ENCODE results near the gene ATP2A3. TPM values are rescaled to one million over a fixed set of nuclear protein-coding genes. Genes with fewer than 3 reads are reported as not detected.

Gene ATP2A3
- total RNA-seq, 1 donor = 2.3 TPM

DNA sequence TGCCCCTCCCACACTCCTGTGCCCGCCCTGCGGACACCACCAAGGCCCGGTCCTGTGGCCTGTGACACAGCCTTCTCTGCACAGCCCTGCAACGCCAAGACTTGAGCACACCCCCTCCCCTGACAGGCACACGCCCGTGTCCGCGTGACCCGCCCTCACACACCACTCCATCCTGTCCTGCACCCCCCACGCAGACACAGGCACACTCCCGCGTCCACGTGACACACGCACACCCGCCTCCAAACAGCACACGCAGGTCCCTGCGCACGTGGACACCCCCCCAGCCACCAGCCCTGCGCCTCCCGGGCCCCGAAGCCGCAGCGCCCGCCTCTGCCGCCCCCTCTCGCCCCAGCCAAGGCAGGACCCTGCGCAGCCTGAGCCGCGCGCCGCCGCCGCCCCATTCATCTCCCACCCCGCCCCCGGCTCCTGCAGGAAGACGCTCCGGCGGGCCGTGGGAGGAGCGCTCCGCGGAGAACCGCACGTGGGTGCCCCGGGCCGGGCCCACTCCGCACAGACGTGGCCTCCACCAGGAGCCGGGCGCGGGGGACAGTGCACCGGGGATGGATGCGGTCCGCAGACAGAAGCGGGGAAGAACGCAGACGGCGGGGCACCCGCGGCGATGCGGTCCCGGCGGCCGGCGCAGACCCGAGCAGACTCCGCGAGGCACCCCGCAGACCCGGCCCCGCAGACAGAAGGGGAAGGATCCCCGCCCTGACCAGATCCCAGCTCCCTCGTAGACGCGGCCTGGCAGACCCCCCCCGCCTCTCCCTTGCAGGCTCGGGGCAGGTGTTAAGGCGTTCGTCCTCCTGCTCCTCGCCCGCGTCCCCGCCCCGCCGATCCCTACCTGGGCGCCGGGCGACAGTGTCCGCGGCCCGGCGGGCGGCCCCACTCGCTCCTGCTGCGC lies 71.9 kb downstream of the ATP2A3 start:
- peak overlapping the region; percentile 71 for H3K4me3 ChIP-seq (ENCODE audit: low read depth, low read length)
- DNase-seq (ENCODE audit: low read depth) = peak; percentile 68
- TF ChIP-seq, protein P1, sequence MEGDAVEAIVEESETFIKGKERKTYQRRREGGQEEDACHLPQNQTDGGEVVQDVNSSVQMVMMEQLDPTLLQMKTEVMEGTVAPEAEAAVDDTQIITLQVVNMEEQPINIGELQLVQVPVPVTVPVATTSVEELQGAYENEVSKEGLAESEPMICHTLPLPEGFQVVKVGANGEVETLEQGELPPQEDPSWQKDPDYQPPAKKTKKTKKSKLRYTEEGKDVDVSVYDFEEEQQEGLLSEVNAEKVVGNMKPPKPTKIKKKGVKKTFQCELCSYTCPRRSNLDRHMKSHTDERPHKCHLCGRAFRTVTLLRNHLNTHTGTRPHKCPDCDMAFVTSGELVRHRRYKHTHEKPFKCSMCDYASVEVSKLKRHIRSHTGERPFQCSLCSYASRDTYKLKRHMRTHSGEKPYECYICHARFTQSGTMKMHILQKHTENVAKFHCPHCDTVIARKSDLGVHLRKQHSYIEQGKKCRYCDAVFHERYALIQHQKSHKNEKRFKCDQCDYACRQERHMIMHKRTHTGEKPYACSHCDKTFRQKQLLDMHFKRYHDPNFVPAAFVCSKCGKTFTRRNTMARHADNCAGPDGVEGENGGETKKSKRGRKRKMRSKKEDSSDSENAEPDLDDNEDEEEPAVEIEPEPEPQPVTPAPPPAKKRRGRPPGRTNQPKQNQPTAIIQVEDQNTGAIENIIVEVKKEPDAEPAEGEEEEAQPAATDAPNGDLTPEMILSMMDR (IDR thresholded peaks at IDR 0.05; ENCODE audit: insufficient read depth, low read length) = no peak

DNA sequence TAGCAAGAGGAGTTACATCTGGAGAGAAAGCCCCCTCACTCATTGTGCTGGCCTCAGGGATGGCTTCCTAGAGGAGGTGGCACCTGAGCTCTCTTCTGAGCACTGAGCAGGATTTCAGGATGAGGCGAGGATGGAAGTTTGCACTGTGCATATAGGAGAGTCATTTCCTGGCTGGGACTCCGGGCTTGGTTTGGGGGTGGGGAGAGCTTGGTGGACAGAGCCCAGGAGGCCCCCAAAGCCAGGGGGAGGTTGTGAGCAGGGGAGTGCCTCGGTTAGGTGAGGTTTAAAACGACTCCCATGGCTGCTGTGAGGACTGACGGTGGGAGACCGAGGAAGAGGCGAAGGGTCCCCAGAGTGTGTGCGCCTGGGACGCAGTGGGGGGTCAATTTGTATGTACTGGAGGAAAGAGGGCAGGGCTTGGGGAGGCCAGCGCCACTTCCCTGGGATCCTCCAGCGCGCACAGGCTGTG lies 72.6 kb downstream of the ATP2A3 start:
- TF ChIP-seq, protein P1 (IDR thresholded peaks at IDR 0.05; ENCODE audit: insufficient read depth, low read length) = no peak
- no peak for DNase-seq (ENCODE audit: low read depth)
- H3K4me3 ChIP-seq (ENCODE audit: low read depth, low read length) = peak overlapping the region; percentile 71

DNA sequence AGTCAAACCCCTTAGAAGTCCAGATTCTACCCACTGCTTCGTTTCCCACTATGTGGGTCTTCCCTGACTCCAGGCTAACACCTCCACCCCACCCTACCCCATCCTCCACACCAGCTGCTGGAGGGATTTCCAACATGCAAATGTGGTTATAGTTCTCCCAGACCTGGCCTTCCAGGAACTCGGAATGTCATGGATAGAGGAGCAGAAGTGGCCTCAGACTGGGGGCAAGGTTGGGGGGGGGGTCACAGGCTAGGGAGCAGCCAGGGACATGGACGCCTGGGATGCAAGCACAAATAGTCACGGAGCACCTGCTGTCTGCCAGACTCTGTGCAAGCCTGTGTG lies 73.4 kb downstream of the ATP2A3 start:
- TF ChIP-seq, protein P1 (IDR thresholded peaks at IDR 0.05; ENCODE audit: insufficient read depth, low read length) = no peak
- no peak for DNase-seq (ENCODE audit: low read depth)
- no peak overlapping the region for H3K4me3 ChIP-seq (ENCODE audit: low read depth, low read length)

DNA sequence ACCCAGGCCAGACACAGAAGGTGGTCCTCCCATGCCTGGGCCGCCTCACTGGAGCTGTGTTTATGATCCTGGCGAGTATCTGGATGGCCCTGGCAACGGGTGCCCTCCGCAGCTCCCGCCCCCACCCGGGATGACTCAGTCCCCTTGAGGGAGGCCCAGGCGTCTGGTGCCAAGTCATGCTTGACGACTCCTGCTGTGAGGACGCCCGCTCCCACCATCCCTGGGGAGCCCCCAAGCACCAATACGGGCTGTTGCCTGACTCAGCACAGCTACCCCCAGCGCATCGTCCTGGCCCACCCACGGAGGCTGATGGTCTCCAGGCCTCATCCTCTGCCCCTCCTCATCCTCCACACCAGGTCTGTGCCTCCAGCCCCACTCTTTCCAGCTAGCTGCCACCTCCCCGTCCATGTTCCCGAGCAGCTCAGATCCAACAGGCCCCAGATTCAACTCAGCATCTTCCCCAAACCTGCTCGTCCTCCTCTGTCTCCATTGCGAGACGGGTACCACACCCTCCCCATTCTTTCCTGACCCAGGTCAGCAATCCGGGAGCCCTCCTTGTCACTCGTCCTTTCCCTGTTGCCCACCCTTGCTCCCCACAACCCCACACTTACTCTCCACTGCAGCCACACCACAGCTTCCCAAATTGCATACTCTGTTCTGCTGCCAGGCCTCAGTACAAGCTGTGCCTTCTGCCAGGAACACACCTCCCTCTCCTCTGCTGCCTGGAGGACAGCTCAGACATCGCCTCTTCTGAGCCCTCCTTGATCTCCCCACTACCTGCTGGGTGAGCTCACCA lies 74.0 kb downstream of the ATP2A3 start:
- peak overlapping the region; percentile 1 for H3K4me3 ChIP-seq (ENCODE audit: low read depth, low read length)
- peak; percentile 83 for DNase-seq (ENCODE audit: low read depth)
- TF ChIP-seq, protein P1 (IDR thresholded peaks at IDR 0.05; ENCODE audit: insufficient read depth, low read length) = no peak

DNA sequence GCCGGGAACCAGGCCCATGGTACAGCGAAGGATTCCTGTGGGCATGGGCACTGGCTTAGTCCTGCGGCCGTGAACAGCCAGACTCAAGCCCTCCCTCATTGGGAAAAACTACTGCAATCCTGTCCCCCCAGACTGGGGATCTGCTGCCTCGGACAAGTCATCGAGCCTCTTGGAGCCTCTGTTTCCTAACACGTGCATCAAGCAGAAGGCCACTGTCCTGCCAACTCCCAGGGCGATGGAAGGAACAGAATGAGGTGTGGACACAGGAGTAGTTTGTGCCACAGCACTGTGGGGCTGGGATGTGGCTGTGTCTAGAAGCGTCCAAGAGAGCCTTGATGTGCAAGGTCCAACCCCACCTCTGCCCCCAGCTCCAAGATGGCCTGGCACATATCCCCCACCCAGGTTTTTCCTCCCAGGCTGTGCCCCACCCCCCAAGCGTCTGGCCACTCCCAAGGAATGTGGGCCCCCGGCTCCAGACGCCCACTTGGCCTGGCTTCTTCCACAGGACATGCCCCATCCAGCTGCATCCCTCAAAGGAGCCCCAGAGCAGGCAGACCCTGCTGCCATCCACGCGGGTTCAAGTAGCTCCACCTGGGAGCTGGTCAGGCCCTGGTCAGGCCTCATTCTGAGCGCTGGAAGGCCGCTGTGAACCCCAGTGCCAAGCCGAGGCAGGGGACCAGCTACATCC lies 74.8 kb downstream of the ATP2A3 start:
- no peak for DNase-seq (ENCODE audit: low read depth)
- TF ChIP-seq, protein P1 (IDR thresholded peaks at IDR 0.05; ENCODE audit: insufficient read depth, low read length) = no peak

DNA sequence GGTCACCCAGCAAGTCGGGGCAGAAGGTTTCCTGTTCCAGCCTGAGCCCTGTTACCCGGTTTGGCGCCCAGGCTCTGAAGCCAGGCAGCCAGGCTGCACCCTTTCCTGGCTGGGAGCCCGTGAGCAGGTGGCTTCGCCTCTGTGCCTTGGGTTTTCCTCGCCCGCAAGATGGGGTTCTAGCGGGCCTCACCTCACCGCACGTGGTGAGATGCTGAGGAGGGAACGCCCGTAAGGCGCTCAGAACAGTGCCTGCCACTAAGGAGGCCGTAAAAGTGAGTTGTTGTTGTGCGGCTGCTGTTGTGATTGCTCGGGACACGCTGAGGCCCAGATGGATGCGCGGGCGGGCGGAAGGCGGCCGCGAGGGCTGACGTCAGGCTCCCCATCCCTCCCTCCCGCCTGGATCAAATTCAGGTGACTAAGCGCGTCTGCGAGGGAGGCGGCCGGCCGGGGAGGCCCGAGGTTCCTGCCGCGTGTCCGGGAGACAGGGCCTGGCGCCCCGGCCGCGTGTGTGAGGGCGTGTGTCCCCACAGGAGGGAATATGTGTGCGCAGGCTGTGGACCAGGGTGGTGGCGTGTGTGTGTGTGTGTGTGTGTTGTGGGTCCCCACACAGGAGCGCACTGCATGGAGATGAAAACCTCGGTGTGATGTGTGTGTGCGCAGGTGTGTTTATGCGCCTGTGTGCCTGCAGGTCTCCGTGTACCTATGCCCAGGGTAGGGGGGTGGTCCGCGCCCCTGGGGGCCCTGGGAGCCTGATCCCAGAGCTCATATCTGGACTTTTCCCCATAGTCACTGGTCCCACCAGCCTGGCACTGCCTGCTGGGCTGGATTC lies 75.7 kb downstream of the ATP2A3 start:
- TF ChIP-seq, protein P1 (IDR thresholded peaks at IDR 0.05; ENCODE audit: insufficient read depth, low read length) = no peak
- DNase-seq (ENCODE audit: low read depth) = peak; percentile 90

More for the DNA sequence above, 74.8 kb downstream of the ATP2A3 start:
- H3K4me3 ChIP-seq (ENCODE audit: low read depth, low read length) = no peak overlapping the region

More for the DNA sequence above, 75.7 kb downstream of the ATP2A3 start:
- H3K4me3 ChIP-seq (ENCODE audit: low read depth, low read length) = no peak overlapping the region

Measured in fibroblast of the aortic adventitia (primary cell).